SU-DHL-6 (cell line): ENCODE measurements around the gene FABP7.

Source experiments
- EZH2phosphoT487 ChIP-seq: fragments of 200-600 bp; sonication (generic), shearing (Covaris generic); conservative IDR thresholded peaks from 2 replicates; pipeline ENCODE4 v1.6.1; 2018; ENCODE audit warnings: mild to moderate bottlenecking, antibody characterized with exemption, low read length, moderate library complexity, mixed read lengths
- TF ChIP-seq, protein P1 (sequence below): fragments of 200-600 bp; sonication (generic); IDR thresholded peaks from one replicate; pipeline ENCODE4 v1.5.1; 2017; ENCODE audit warnings: antibody characterized with exemption, mild to moderate bottlenecking, low read length, moderate library complexity; ENCODE audit not compliant: insufficient read depth, poor library complexity, severe bottlenecking

GRCh38 chr6:122735582-122735981 lies 43.9 kb upstream of the FABP7 start:
- TF ChIP-seq EZH2phosphoT487, result no peak
- TF ChIP-seq, protein P1, sequence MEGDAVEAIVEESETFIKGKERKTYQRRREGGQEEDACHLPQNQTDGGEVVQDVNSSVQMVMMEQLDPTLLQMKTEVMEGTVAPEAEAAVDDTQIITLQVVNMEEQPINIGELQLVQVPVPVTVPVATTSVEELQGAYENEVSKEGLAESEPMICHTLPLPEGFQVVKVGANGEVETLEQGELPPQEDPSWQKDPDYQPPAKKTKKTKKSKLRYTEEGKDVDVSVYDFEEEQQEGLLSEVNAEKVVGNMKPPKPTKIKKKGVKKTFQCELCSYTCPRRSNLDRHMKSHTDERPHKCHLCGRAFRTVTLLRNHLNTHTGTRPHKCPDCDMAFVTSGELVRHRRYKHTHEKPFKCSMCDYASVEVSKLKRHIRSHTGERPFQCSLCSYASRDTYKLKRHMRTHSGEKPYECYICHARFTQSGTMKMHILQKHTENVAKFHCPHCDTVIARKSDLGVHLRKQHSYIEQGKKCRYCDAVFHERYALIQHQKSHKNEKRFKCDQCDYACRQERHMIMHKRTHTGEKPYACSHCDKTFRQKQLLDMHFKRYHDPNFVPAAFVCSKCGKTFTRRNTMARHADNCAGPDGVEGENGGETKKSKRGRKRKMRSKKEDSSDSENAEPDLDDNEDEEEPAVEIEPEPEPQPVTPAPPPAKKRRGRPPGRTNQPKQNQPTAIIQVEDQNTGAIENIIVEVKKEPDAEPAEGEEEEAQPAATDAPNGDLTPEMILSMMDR, result no peak
